K562 (cell line): ENCODE results near the gene DOLPP1. TPM values are rescaled to one million over a fixed set of nuclear protein-coding genes. Genes with fewer than 3 reads are reported as not detected.

Source experiments
- BACH1 ChIP-seq: fragments of 200-800 bp; sonication (Bioruptor generic); IDR thresholded peaks from 2 replicates; pipeline ENCODE4 v1.6.1; 2016; ENCODE audit warnings: missing genetic modification characterization, missing compliant biosample characterization
- E2F4 ChIP-seq: sonication (generic); formaldehyde crosslinking; IDR thresholded peaks from 2 replicates; pipeline ENCODE4 v1.8.0; 2022; ENCODE audit warnings: mild to moderate bottlenecking, low read depth, missing genetic modification reagents
- EWSR1 ChIP-seq: fragments of 450-650 bp; IDR thresholded peaks from 2 replicates; pipeline ENCODE4 v1.6.1; 2018; ENCODE audit warnings: borderline replicate concordance, mild to moderate bottlenecking, low read depth, moderate library complexity; ENCODE audit not compliant: partially characterized antibody
- FOXK1 ChIP-seq: sonication (generic); formaldehyde crosslinking; IDR thresholded peaks from 2 replicates; pipeline ENCODE4 v1.8.0; 2022; ENCODE audit warnings: missing genetic modification reagents, mild to moderate bottlenecking, borderline replicate concordance
- FOXK2 ChIP-seq, 2 experiments: fragments of 450-650 bp; IDR thresholded peaks in 1 of 2; conservative IDR thresholded peaks in 1 of 2; 2 replicates each; pipeline ENCODE4 v1.6.1; 2016; ENCODE audit warnings: low read depth in 2 of 2, mild to moderate bottlenecking in 1 of 2
- GATAD2B ChIP-seq: fragments of 450-650 bp; IDR thresholded peaks from 2 replicates; pipeline ENCODE4 v1.6.1; 2017; ENCODE audit warnings: mild to moderate bottlenecking, borderline replicate concordance
- HBP1 ChIP-seq: fragments of 450-650 bp; formaldehyde crosslinking; IDR thresholded peaks from 2 replicates; pipeline ENCODE4 v1.4.0; 2022; ENCODE audit warnings: missing genetic modification characterization
- HMBOX1 ChIP-seq: sonication (generic); IDR thresholded peaks from 2 replicates; pipeline ENCODE4 v1.6.1; 2016
- MXI1 ChIP-seq: IDR thresholded peaks from 2 replicates; pipeline ENCODE4 v1.6.1; 2011; ENCODE audit warnings: low read depth, mild to moderate bottlenecking, improper control_type of control experiment, low read length
- NFXL1 ChIP-seq: fragments of 450-650 bp; formaldehyde crosslinking; IDR thresholded peaks from 2 replicates; pipeline ENCODE4 v1.4.0; 2021; ENCODE audit warnings: mild to moderate bottlenecking
- POLR2G ChIP-seq: fragments of 200-400 bp; formaldehyde crosslinking; IDR thresholded peaks from 2 replicates; pipeline ENCODE4 v1.6.1; 2017; ENCODE audit warnings: low read depth, mild to moderate bottlenecking, antibody characterized with exemption, low read length, moderate library complexity
- PPARD ChIP-seq: fragments of 250-450 bp; sonication (Bioruptor Pico); IDR thresholded peaks from 2 replicates; pipeline ENCODE4 v1.8.0; 2022; ENCODE audit warnings: inconsistent platforms, mild to moderate bottlenecking, moderate library complexity
- SIX5 ChIP-seq, 2 experiments: IDR thresholded peaks; 2 replicates each; pipeline ENCODE4 v1.6.1; 2011; ENCODE audit warnings: low read length in 2 of 2, borderline replicate concordance in 1 of 2, low read depth in 1 of 2, mild to moderate bottlenecking in 1 of 2, moderate library complexity in 1 of 2; ENCODE audit not compliant: insufficient read depth in 1 of 2
- SMC3 ChIP-seq: conservative IDR thresholded peaks from 2 replicates; pipeline ENCODE4 v1.6.1; 2011; ENCODE audit warnings: low read depth, low read length, improper control_type of control experiment; ENCODE audit not compliant: insufficient read depth
- SRSF3 ChIP-seq: fragments of 200-400 bp; formaldehyde crosslinking; IDR thresholded peaks from 2 replicates; pipeline ENCODE4 v1.6.1; 2016; ENCODE audit warnings: mild to moderate bottlenecking, low read length, moderate library complexity; ENCODE audit not compliant: insufficient read depth
- STAT5A ChIP-seq: IDR thresholded peaks from 2 replicates; pipeline ENCODE4 v1.6.1; 2012; ENCODE audit warnings: low read length, inconsistent platforms, borderline replicate concordance
- TRIM25 ChIP-seq: fragments of 450-650 bp; IDR thresholded peaks from 2 replicates; pipeline ENCODE4 v1.7.0; 2016; ENCODE audit warnings: borderline replicate concordance
- ZBTB26 ChIP-seq: fragments of 450-650 bp; formaldehyde crosslinking; IDR thresholded peaks from 2 replicates; pipeline ENCODE4 v1.4.0; 2022; ENCODE audit warnings: missing genetic modification characterization
- ZNF584 ChIP-seq: fragments of 200-800 bp; sonication (Bioruptor generic); IDR thresholded peaks from 2 replicates; pipeline ENCODE4 v1.6.1; 2016; ENCODE audit warnings: low read depth, mild to moderate bottlenecking, missing genetic modification characterization, missing compliant biosample characterization
- ZZZ3 ChIP-seq: fragments of 450-650 bp; IDR thresholded peaks from 2 replicates; pipeline ENCODE4 v1.6.1; 2016; ENCODE audit warnings: antibody characterized with exemption, mild to moderate bottlenecking, moderate library complexity
- polyA plus RNA-seq, 8 experiments: library from polyadenylated mRNA; depleted of rRNA in 4 of 8; stranded (reverse) in 5 of 8; unstranded in 3 of 8; fragments of >200 nt; fragmentation: Nextera tagmentation in 2 of 8; fragmentation: Illumina TruSeq in 1 of 8; extraction: Ambion mirVana in 2 of 8; extraction: Trizol in 1 of 8; gene quantifications; 2 replicates each; pipeline versions ENCODE4 v1.2.1 to v1.2.3, GENCODE V29; 2011 to 2014; ENCODE audit warnings: inconsistent platforms in 1 of 8, missing spikeins in 1 of 8
- total RNA-seq, 7 experiments: library from RNA; depleted of rRNA in 6 of 7; stranded (reverse); fragments of >200 nt in 6 of 7; fragmentation: Illumina TruSeq in 2 of 7; extraction: Trizol in 2 of 7; gene quantifications; 2 replicates each; pipeline versions ENCODE4 v1.2.1 to v1.2.3, GENCODE V29; 2011 to 2021; ENCODE audit warnings: low replicate concordance in 1 of 7

Gene DOLPP1
- total and polyA plus RNA-seq, 9 of the 15 experiments (the other 6 are each of a cell fraction or from before 2014, with no cell fraction given): 3.0 to 39.8 (median 30.5) TPM

- TF ChIP-seq E2F4: no peak; the same call in 1 of the 2 replicates
- peak; percentile 94 for TF ChIP-seq ZNF584 (CRISPR knock-in tag)
- no peak for TF ChIP-seq ZZZ3
- peak; percentile 67 for TF ChIP-seq POLR2G
- TF ChIP-seq ZBTB26: no peak
- peak; percentile 97 for TF ChIP-seq STAT5A
- TF ChIP-seq SMC3: 0 out of 2 replicates have a peak, but pooled peaks have one; percentile 6
- no peak for TF ChIP-seq FOXK1 (CRISPR knock-in tag)
- peak; percentile 79; the same call in 1 of the 2 replicates for TF ChIP-seq GATAD2B
- TF ChIP-seq SIX5 (IDR thresholded peaks at IDR 0.05; ENCODE audit: borderline replicate concordance in 1 of 2, insufficient read depth in 1 of 2, low read depth in 1 of 2, low read length in 2 of 2): no peak
- peak; percentile 88 for TF ChIP-seq BACH1 (tag)
- TF ChIP-seq HMBOX1: peak; percentile 57; the same call in 1 of the 2 replicates
- TF ChIP-seq SRSF3: no peak
- no peak for TF ChIP-seq EWSR1
- peak; percentile 88; the same call in 1 of the 2 replicates for TF ChIP-seq MXI1
- no peak for TF ChIP-seq TRIM25
- no peak for TF ChIP-seq PPARD (CRISPR knock-in tag)
- no peak for TF ChIP-seq NFXL1 (CRISPR knock-in tag)
- peak; percentile 87; the same call in 1 of the 2 replicates for TF ChIP-seq HBP1 (CRISPR knock-in tag)
- TF ChIP-seq FOXK2 (conservative IDR thresholded peaks at IDR 0.05 in 1 of 2, IDR thresholded peaks at IDR 0.05 in 1 of 2; ENCODE audit: low read depth in 2 of 2): peak; percentile 70 to 87; a peak in 3 of 4 replicates
Observed at GRCh38 chr9:129068990-129069861, 11.7 kb upstream of the DOLPP1 start (continued).
